SK-N-MC (cell line): ENCODE data around the gene HCFC1R1.

Experiments
- DNase-seq: peaks from one replicate; pipeline ENCODE4 v3.0.0-alpha.2; 2011; ENCODE audit warnings: low read depth, low spot score
- H3K27ac ChIP-seq: fragments of 200-600 bp; sonication (generic); 2 replicates; pipeline ENCODE4 v1.5.1; 2016; ENCODE audit warnings: mixed run types
- H3K36me3 ChIP-seq: fragments of 200-600 bp; sonication (generic); 2 replicates; pipeline ENCODE4 v1.6.1; 2017; ENCODE audit warnings: antibody characterized with exemption, low read length, mixed read lengths; ENCODE audit not compliant: insufficient read depth
- H3K4me3 ChIP-seq: fragments of 200-600 bp; sonication (generic); 2 replicates; pipeline ENCODE4 v1.5.1; 2016
- H3K9ac ChIP-seq: fragments of 200-600 bp; sonication (generic); 2 replicates; pipeline ENCODE4 v1.8.0; 2017; ENCODE audit warnings: mixed run types, mixed read lengths; ENCODE audit not compliant: insufficient read length
- H3K9me3 ChIP-seq: fragments of 200-600 bp; sonication (generic); 2 replicates; pipeline ENCODE4 v1.6.1; 2017; ENCODE audit warnings: low read depth, mild to moderate bottlenecking, antibody characterized with exemption, low read length, moderate library complexity, mixed read lengths
- EZH2 ChIP-seq: fragments of 200-600 bp; sonication (generic); IDR thresholded peaks from one replicate; pipeline ENCODE4 v1.6.1; 2017; ENCODE audit warnings: antibody characterized with exemption
- FOXP2 ChIP-seq: optimal IDR thresholded peaks from 2 replicates; pipeline ENCODE3; 2011; ENCODE audit warnings: mild to moderate bottlenecking, moderate library complexity; ENCODE audit not compliant: insufficient read depth; ENCODE audit errors: extremely low read length, control extremely low read depth
- POLR2AphosphoS5 ChIP-seq: IDR thresholded peaks from 2 replicates; pipeline ENCODE4 v1.6.1; 2012; ENCODE audit warnings: mild to moderate bottlenecking, low read depth, low read length, borderline replicate concordance

The HCFC1R1 gene

DNA sequence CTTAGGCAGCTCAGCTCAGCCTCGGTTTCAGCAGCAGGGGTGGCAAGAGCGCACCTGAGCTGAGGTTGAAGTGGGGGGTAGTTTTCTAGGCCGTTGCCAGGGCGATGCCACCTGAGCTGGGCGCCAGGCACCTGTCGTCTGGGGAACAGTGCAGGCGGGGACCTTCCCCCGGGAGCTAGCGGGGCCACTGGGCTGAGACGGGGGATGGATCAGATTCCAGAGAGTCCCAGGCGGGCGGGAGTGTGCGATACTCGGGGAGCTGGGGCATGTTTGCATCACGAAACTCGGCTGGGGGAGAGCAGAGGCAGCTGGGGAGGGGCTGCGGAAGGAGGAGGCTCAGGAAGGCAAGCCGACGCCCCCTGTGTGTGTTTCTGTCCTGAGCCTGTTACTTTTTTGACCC lies 11.5 kb downstream of the HCFC1R1 start:
- TF ChIP-seq EZH2 = no peak
- TF ChIP-seq POLR2AphosphoS5 = no peak
- no peak for TF ChIP-seq FOXP2
- Histone ChIP-seq H3K9me3 (no peaks in the 10 kb centered on the region), H3K27ac (no peak overlapping the region), H3K36me3 (no peaks in the 10 kb centered on the region), H3K9ac (no peak overlapping the region), H3K4me3 (no peak overlapping the region)
- no peak for DNase-seq

DNA sequence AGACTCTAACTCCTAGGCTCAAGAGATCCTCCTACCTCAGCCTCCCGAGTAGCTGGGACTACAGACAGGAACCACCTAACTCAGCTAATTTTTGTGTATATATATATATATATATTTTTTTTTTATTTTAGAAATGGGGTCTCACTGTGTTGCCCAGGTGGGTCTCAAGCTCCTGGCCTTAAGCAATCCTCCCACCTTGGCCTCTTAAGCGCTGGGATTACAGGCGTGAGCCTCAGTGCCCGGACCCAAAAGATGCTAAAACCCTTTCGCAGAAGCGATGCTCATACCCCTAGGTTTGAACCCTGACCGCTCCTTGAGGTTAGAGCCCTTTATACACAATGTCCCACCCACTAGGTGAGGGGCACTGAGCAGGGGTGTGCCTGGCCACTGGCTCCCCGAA lies 13.2 kb downstream of the HCFC1R1 start:
- no peak for DNase-seq

DNA sequence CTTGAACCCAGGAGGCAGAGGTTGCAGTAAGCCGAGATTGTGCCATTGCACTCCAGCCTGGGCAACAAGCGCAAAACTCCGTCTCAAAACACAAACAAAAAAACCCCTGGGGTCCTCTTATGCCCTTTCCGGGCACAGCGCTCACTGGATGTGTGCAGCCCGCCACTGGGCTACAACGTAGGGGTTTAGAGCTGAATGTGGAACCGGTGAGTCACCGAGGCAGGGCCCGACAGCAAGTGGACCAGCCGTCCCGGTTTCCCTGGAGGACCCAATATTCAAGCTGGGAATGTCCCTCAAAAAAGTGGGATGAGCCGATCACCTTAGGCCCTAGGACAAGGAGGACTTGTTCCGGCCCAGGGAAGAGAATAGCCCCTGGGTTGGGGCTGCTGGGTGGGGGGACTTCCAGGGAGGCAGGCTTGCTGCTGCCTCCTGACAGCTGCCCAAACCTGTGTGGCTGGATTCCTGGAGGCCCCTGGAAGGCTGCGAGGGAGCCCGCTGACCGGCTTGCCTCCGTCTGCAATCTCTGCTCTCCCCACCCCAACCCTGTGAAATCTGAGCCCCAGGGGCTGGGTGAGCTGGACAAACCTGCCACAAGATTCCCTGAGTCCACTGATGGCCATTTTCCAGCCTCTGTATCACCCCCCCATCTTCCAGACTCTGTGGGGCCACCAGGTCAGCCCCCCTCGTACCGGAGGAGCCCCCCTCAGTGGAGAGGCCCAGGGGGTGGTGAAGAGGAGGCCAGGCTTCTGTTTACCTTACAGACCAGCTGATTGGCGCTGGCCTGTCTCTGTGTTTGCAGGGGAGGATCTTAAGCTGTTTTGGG lies 14.0 kb downstream of the HCFC1R1 start:
- DNase-seq = no peak
- Histone ChIP-seq H3K4me3 (no peak overlapping the region), H3K9ac (no peak overlapping the region), H3K27ac (no peak overlapping the region), H3K36me3 (no peaks in the 10 kb centered on the region), H3K9me3 (no peaks in the 10 kb centered on the region)
- TF ChIP-seq FOXP2 (no peak), EZH2 (no peak)

More for the DNA sequence above, 13.2 kb downstream of the HCFC1R1 start:
- no peaks in the 10 kb centered on the region for H3K36me3 ChIP-seq
- no peak for TF ChIP-seq POLR2AphosphoS5
- TF ChIP-seq EZH2 = no peak
- TF ChIP-seq FOXP2 = no peak
- H3K9ac ChIP-seq = no peak overlapping the region
- no peaks in the 10 kb centered on the region for H3K9me3 ChIP-seq
- H3K27ac ChIP-seq = no peak overlapping the region
- H3K4me3 ChIP-seq = no peak overlapping the region

DNA sequence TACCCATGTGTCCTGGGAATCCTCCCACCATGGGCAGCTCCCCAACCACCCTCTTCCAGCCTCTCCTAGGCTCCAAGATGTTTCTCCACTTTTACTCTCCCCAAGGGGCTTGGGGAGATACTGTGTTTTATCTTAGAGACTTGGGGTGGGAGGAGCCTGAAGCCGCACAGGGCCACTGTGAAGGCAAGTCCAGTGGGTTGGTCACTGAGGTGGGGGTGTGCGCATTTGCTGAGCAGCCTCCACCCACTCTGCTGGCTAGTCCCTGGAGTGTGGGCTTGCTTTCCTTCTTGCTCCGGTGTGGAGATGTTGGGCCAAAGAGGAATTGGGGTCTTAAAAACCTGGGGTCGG lies 15.1 kb downstream of the HCFC1R1 start:
- TF ChIP-seq FOXP2 (no peak), POLR2AphosphoS5 (no peak), EZH2 (no peak)
- Histone ChIP-seq H3K9me3 (no peaks in the 10 kb centered on the region), H3K36me3 (no peaks in the 10 kb centered on the region), H3K9ac (no peak overlapping the region), H3K4me3 (no peak overlapping the region), H3K27ac (no peak overlapping the region)
- no peak for DNase-seq

DNA sequence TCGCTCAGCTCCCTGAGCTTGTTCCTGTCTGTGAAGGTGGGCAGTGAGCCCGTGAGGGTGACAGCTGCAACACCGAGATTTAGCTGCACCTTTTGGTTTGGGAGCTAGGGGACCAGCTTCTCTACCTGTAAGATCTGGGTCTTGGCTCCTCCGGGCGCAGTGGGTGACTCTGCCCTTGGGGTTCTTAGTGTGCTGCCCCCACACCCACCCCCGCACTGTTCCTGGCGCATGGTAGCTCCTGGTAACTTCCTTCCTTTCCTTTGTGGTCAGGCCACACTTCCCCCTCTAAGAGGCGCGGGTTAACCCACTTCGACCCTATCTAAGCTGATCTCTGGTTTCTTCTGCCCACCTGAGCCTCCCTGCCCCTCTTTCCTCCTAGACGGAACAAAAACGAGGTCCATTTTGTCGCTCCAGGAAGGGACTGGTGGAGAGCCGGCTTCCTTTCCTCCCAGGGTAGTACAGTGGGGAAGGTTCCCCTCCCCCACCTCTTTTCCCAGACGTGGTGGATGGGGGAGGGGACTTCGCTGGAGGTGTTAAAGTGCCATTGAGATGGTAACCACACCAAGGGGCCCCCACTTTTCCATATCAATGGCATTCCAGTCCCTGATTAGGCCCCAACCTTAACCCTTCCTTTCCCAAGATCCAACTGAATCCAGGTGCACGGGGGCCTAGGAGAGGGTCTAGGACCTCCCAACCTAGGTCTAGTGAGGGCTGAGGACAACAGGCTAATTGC lies 15.6 kb downstream of the HCFC1R1 start:
- TF ChIP-seq EZH2 (no peak), FOXP2 (no peak), POLR2AphosphoS5 (no peak)
- no peaks in the 10 kb centered on the region for H3K9me3 ChIP-seq
- no peak overlapping the region for H3K4me3 ChIP-seq
- no peak overlapping the region for H3K27ac ChIP-seq
- H3K36me3 ChIP-seq = no peaks in the 10 kb centered on the region
- no peak overlapping the region for H3K9ac ChIP-seq
- DNase-seq = no peak

DNA sequence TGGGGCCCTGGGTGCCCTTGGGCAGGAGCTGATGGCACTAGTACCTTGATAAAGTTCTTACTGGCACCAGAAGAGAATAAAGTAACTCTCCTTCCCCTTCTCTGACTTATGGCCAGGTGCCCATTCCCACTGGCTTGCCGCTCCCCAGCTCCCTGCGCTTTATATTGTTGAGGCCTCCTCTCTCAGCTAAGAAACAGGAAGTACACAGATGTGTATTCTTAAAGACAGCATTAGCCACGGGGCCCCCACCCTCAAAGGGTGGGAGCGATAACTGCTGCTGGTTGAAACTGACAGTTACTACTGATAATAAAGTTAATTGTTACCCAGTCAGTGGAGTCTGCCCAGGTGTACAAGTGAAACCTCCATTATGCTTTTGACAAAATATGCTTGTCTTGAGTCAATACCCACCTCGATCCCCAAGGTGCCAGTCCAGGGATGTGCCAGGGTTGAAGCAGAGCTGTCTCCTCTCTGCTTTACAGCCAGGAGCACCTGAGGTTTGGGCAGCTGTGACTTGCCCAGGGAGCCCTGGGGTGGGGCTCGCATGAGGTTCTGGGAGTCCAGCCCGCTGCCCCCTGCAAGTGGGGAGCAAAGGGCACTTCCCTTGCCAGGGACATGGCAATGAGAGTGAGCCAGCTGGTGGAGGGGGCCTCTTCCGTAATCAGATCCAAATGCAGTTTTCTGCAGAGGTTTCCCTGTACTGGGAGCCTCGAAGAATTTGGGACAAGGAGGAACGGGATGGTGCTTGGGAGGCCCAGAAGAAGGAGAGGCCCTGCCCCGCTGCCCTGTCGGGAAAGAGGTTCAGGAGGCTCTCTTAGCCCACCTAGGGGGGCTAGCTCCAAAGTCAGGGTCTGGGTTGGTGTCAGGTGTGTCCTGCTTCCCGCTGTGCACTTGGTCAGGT lies 16.4 kb downstream of the HCFC1R1 start:
- Histone ChIP-seq H3K9me3 (no peaks in the 10 kb centered on the region), H3K36me3 (no peaks in the 10 kb centered on the region), H3K27ac (no peak overlapping the region), H3K9ac (no peak overlapping the region), H3K4me3 (no peak overlapping the region)
- DNase-seq = no peak
- no peak for TF ChIP-seq FOXP2
- TF ChIP-seq POLR2AphosphoS5 = no peak
- no peak for TF ChIP-seq EZH2

DNA sequence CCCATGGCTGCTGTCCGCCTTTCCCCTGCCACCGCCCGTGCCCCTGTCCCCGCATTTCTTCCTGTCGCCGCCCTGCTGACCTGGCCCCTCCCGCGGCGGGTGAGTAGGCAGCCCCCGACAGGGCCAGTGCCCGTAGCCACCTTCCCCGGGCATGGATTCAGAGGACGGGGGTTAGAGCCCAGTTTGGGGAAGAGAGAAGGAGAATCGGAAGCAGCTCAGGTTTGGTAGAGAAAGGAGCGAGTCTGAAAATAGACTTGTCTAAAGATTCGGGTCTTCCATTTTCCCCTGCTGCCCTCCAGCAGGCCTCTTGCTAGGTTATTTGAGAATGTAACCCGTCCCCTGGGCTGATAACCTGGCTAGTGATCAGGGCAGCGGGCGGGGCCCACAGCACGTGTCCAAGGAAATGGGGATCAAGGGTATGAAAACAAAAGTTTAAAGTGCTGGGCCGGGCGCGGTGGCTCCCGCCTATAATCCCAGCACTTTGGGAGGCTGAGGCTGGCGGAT lies 18.9 kb downstream of the HCFC1R1 start:
- no peak overlapping the region for H3K4me3 ChIP-seq
- H3K27ac ChIP-seq = no peak overlapping the region
- TF ChIP-seq EZH2 (no peak), POLR2AphosphoS5 (no peak), FOXP2 (no peak)
- no peak for DNase-seq
- H3K36me3 ChIP-seq = no peaks in the 10 kb centered on the region
- H3K9ac ChIP-seq = no peak overlapping the region
- H3K9me3 ChIP-seq = no peaks in the 10 kb centered on the region

DNA sequence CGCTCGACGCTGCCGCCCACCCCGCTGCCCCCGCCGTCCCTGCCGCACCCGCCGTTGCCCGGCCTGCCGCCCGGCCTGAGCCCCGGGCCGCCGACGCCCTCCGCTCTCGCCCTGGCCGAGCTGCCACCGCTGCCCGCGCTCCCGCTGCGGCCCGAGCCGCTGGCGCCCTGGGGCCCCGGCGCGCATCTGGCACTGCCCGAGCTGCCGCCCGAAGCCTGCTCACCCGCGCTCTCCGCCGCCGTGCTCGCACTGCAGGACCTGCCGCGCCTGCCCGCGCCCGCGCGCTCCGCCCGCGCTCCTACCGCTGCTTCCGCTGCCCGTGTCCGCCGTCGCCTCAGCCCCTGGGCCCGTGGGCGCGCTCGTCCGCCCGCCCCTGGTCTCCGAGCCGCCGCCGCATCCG lies 19.4 kb downstream of the HCFC1R1 start:
- DNase-seq = no peak
- Histone ChIP-seq H3K4me3 (no peak overlapping the region), H3K9ac (no peak overlapping the region)

More for the DNA sequence above, 19.4 kb downstream of the HCFC1R1 start:
- TF ChIP-seq EZH2 (no peak), POLR2AphosphoS5 (no peak), FOXP2 (no peak)
- Histone ChIP-seq H3K27ac (no peak overlapping the region), H3K36me3 (no peaks in the 10 kb centered on the region), H3K9me3 (no peaks in the 10 kb centered on the region)
